ENCODE results near the gene TMEM235.

DNA sequence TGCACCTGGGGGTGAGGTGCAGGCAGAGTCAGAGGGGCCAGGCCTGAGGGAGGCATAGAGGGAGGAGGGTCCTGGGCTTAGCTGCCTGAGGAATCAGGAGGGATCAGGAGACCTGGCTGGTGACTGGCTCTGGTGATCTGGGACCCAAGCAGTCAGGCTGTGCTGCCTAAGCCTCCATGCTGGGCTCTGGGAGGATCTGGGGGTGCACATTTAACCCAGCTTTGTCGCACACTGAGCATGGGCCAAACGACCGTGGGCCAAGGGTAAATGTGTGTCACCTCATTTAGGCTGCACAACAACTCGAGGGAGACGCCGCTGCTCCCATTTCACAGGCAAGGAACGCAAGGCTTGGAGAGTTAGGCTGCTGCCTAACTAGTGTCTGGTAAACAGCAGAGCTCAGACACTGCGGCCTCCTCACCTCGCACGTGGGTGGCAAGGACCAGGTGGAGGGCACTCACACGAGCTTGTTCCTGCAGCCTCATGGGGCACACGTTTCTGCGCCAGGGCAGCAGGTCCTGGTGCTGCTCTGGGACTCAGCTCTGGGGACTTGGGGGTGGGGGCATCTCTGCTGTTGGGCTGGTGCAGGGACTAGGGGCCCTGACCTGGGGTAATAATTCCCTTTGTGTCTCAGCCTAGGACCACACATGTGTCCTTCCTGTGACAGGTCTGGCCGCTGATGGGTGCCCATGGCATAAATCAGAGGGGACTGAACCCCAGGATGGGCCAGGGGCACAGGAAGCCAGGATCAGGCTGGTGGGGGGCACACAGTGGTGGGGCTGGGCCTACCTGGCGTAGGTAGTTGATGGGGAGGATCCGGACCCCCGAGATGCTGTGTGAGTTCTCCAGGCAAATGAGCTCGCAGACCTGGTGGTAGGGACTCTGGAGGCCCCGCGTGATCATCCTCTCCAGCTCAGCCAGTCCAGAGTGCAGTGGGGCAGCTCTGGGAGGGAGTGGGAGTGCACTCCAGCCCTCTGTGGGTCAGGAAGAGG is 18.7 kb downstream of the TMEM235 start:
- TF ChIP-seq EZH2 (IDR thresholded peaks at IDR 0.05) (no peak), POLR2AphosphoS5 (IDR thresholded peaks at IDR 0.05; ENCODE audit: borderline replicate concordance, low read depth, low read length) (no peak), FOXP2 (optimal IDR thresholded peaks at IDR 0.05; ENCODE audit: control extremely low read depth, extremely low read length, insufficient read depth) (no peak)

Measured in SK-N-MC (cell line).